Activated CD8-positive, alpha-beta memory T cell treated with anti-CD3 and anti-CD28 coated beads for 36 hours (primary cell): ENCODE results near the gene BTBD17. TPM values are rescaled to one million over a fixed set of nuclear protein-coding genes. Genes with fewer than 3 reads are reported as not detected.

ENCODE experiments used
- CTCF ChIA-PET: fragments of 350-600 bp; sonication (Branson Sonifier 250); formaldehyde crosslinking; loops from one replicate; lab custom pipeline; 2021; ENCODE audit warnings: antibody characterized with exemption; lab: Charles Lee
- POLR2A ChIA-PET: fragments of 350-600 bp; sonication (Branson Sonifier 250); formaldehyde crosslinking; loops from one replicate; lab custom pipeline; 2021; ENCODE audit warnings: antibody characterized with exemption; lab: Charles Lee
- total RNA-seq, 2 experiments: library from RNA; stranded (reverse); gene quantifications; one replicate each; pipeline ENCODE4 v1.2.3, GENCODE V29; 2021

Gene BTBD17
- total RNA-seq, 2 experiments from 2014 or later, result not detected

- CTCF ChIA-PET, result interaction anchor here (0.7 to 1.3 kb wide), 2 partner anchors 13 to 47 kb away, joined by 3 to 4 read pairs; no protein-coding TSS in a partner anchor
- POLR2A ChIA-PET, result no interaction called here
Measured at GRCh38 chr17:74347646-74348045, 14.0 kb downstream of the BTBD17 start.

- ChIA-PET POLR2A (no interaction called here), CTCF (no interaction called here)
Measured at GRCh38 chr17:74345433-74346241, 16.0 kb downstream of the BTBD17 start.

- ChIA-PET POLR2A (no interaction called here), CTCF (interaction anchor here (1.2 kb wide), 1 partner anchor 35 kb away, joined by 3 read pairs; no protein-coding TSS in a partner anchor)
Measured at GRCh38 chr17:74344658-74345057, 17.0 kb downstream of the BTBD17 start.

GRCh38 chr17:74343526-74344284 lies 18.0 kb downstream of the BTBD17 start:
- ChIA-PET CTCF (interaction anchor here (1.2 kb wide), 1 partner anchor 36 kb away, joined by 3 read pairs; no protein-coding TSS in a partner anchor), POLR2A (no interaction called here)

- ChIA-PET CTCF (no interaction called here), POLR2A (no interaction called here)
Measured at GRCh38 chr17:74343121-74343520, 18.5 kb downstream of the BTBD17 start.

GRCh38 chr17:74342224-74342623 lies 19.4 kb downstream of the BTBD17 start:
- ChIA-PET CTCF (no interaction called here), POLR2A (no interaction called here)

GRCh38 chr17:74340470-74341023 lies 21.1 kb downstream of the BTBD17 start:
- ChIA-PET POLR2A (no interaction called here), CTCF (no interaction called here)

- ChIA-PET CTCF (no interaction called here), POLR2A (no interaction called here)
Measured at GRCh38 chr17:74339537-74340195, 22.0 kb downstream of the BTBD17 start.

GRCh38 chr17:74337834-74338500 lies 23.7 kb downstream of the BTBD17 start:
- CTCF ChIA-PET, result interaction anchor here (1.1 kb wide), 1 partner anchor 12 kb away, joined by 3 read pairs; no protein-coding TSS in a partner anchor
- POLR2A ChIA-PET, result no interaction called here

GRCh38 chr17:74336307-74336706 lies 25.4 kb downstream of the BTBD17 start:
- ChIA-PET CTCF (no interaction called here), POLR2A (no interaction called here)

GRCh38 chr17:74335529-74336062 lies 26.1 kb downstream of the BTBD17 start:
- ChIA-PET CTCF (no interaction called here), POLR2A (no interaction called here)

GRCh38 chr17:74334393-74335039 lies 27.2 kb downstream of the BTBD17 start:
- ChIA-PET CTCF (interaction anchor here (0.7 kb wide), 1 partner anchor 14 kb away, joined by 3 read pairs; no protein-coding TSS in a partner anchor), POLR2A (no interaction called here)

- ChIA-PET CTCF (no interaction called here), POLR2A (no interaction called here)
Measured at GRCh38 chr17:74332763-74333283, 28.8 kb downstream of the BTBD17 start.

GRCh38 chr17:74332017-74332650 lies 29.5 kb downstream of the BTBD17 start:
- POLR2A ChIA-PET, result no interaction called here
- CTCF ChIA-PET, result no interaction called here

- ChIA-PET POLR2A (no interaction called here), CTCF (interaction anchor here (0.8 kb wide), 1 partner anchor 10 kb away, joined by 4 read pairs; no protein-coding TSS in a partner anchor)
Measured at GRCh38 chr17:74330446-74330845, 31.2 kb downstream of the BTBD17 start.

GRCh38 chr17:74329378-74329777 lies 32.3 kb downstream of the BTBD17 start:
- CTCF ChIA-PET, result no interaction called here
- POLR2A ChIA-PET, result no interaction called here

- ChIA-PET POLR2A (no interaction called here), CTCF (no interaction called here)
Measured at GRCh38 chr17:74328487-74328886, 33.2 kb downstream of the BTBD17 start.
